A673 (cell line): ENCODE results near the gene RASGRP2. TPM values are rescaled to one million over a fixed set of nuclear protein-coding genes. Genes with fewer than 3 reads are reported as not detected.

Experiments used
- BruUV-seq: library from RNA; stranded (reverse); fragments of 400-500 nt; replicated peaks from 2 replicates; lab custom pipeline; 2021; lab: Mats Ljungman, UMichigan
- CTCF ChIA-PET: fragments of 300-600 bp; sonication (Branson Sonifier 250); formaldehyde crosslinking; loops from one replicate; lab custom pipeline; 2022; ENCODE audit warnings: antibody characterized with exemption; lab: Charles Lee
- POLR2A ChIA-PET: fragments of 300-600 bp; sonication (Branson Sonifier 250); formaldehyde crosslinking; loops from one replicate; lab custom pipeline; 2022; ENCODE audit warnings: antibody characterized with exemption; ENCODE audit not compliant: low non-redundant PET; lab: Charles Lee
- DNase-seq: peaks from one replicate; pipeline ENCODE4 v3.0.0-alpha.2; 2015; ENCODE audit warnings: low spot score
- H3K27ac ChIP-seq: fragments of 200-600 bp; sonication (generic); 2 replicates; pipeline ENCODE4 v1.5.1; 2016; ENCODE audit warnings: mixed run types, low read depth, mild to moderate bottlenecking, mixed read lengths, antibody characterized with exemption, low read length; ENCODE audit not compliant: poor library complexity, severe bottlenecking
- H3K27me3 ChIP-seq: fragments of 200-600 bp; sonication (generic); replicated peaks from 2 replicates; pipeline ENCODE4 v1.6.1; 2017; ENCODE audit warnings: mixed run types, low read depth, mild to moderate bottlenecking, mixed read lengths, antibody characterized with exemption, low read length; ENCODE audit not compliant: insufficient read depth, poor library complexity
- H3K36me3 ChIP-seq: fragments of 200-600 bp; sonication (generic); 2 replicates; pipeline ENCODE4 v1.6.1; 2016; ENCODE audit warnings: mixed run types, mild to moderate bottlenecking, mixed read lengths, antibody characterized with exemption, low read length; ENCODE audit not compliant: insufficient read depth, poor library complexity, severe bottlenecking
- H3K4me1 ChIP-seq: fragments of 200-600 bp; sonication (generic); 2 replicates; pipeline ENCODE4 v1.6.1; 2017; ENCODE audit warnings: mixed run types, mild to moderate bottlenecking, mixed read lengths, antibody characterized with exemption, low read length; ENCODE audit not compliant: insufficient read depth, poor library complexity, severe bottlenecking
- H3K4me3 ChIP-seq: fragments of 200-600 bp; sonication (generic); 2 replicates; pipeline ENCODE4 v1.5.1; 2016; ENCODE audit warnings: low read depth, mixed run types, mild to moderate bottlenecking, mixed read lengths, low read length; ENCODE audit not compliant: poor library complexity, severe bottlenecking
- H3K9me3 ChIP-seq: fragments of 200-600 bp; sonication (generic); 2 replicates; pipeline ENCODE4 v1.6.1; 2016; ENCODE audit warnings: mixed run types, low read depth, mild to moderate bottlenecking, mixed read lengths, antibody characterized with exemption, low read length; ENCODE audit not compliant: poor library complexity, severe bottlenecking
- EZH2 ChIP-seq: fragments of 200-600 bp; sonication (generic); IDR thresholded peaks from 2 replicates; pipeline ENCODE4 v1.6.1; 2017; ENCODE audit warnings: borderline replicate concordance, low read depth, mild to moderate bottlenecking, mixed read lengths, antibody characterized with exemption, low read length; ENCODE audit not compliant: poor library complexity, severe bottlenecking
- intact Hi-C: fragments of 100-400 bp; cut with micrococcal nuclease; formaldehyde crosslinking; loops from one replicate; pipeline ENCODE4 v1.10.0; 2022; ENCODE audit not compliant: unreplicated experiment
- total RNA-seq: library from RNA; stranded (reverse); gene quantifications from 2 replicates; pipeline ENCODE4 v1.2.3, GENCODE V29; 2021
- TF ChIP-seq, protein P1 (sequence below): fragments of 300-800, 200-600 bp; sonication (generic); conservative IDR thresholded peaks from 2 replicates; pipeline ENCODE4 v1.5.1; 2017; ENCODE audit warnings: low read depth, mild to moderate bottlenecking, antibody characterized with exemption, low read length, moderate library complexity, mixed read lengths

RASGRP2 gene
- total RNA-seq, 1 experiment from 2014 or later: 2.0 TPM

DNA sequence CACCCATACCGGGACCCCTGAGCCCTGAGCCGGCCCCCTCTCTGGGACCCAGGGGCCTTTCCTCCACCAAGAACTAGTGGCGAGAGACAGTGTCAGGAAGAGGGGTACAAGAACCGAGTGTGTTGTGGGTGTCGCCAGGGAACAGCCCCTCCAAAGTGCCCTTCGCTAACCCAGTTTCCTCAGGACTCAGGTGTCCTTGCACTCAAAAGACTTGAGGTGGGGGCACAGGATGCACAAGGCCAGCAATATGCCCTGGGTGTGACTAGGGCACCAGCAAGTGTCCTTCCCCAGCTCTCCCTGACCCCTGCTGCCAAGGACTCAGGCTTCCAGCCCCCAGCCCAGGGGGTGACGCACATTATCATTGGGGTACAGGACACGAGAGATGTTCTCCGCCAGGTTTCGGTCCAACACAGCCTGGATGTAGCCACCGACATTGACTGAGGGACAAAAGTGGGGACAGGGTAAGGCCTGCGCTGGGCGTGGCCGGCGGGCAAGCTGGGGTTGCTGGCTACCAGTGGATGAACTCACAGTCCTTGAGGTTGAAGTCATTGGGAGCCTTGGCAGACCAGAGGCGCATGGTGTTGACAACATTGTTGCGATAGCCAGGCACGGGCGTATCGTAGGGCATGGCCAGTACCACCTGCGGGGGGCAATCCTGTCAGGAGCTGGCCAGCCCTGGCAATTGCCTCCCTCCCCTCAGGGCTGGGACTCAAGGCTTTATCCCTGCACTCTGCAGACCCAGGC is 11.1 kb upstream of the RASGRP2 start:
- Histone ChIP-seq H3K36me3 (no peaks in the 10 kb centered on the region), H3K4me1 (no peaks in the 10 kb centered on the region), H3K9me3 (no peaks in the 10 kb centered on the region), H3K27ac (no peak overlapping the region), H3K4me3 (no peak overlapping the region), H3K27me3 (no peaks in the 10 kb centered on the region)
- TF ChIP-seq EZH2: no peak
- TF ChIP-seq, protein P1, sequence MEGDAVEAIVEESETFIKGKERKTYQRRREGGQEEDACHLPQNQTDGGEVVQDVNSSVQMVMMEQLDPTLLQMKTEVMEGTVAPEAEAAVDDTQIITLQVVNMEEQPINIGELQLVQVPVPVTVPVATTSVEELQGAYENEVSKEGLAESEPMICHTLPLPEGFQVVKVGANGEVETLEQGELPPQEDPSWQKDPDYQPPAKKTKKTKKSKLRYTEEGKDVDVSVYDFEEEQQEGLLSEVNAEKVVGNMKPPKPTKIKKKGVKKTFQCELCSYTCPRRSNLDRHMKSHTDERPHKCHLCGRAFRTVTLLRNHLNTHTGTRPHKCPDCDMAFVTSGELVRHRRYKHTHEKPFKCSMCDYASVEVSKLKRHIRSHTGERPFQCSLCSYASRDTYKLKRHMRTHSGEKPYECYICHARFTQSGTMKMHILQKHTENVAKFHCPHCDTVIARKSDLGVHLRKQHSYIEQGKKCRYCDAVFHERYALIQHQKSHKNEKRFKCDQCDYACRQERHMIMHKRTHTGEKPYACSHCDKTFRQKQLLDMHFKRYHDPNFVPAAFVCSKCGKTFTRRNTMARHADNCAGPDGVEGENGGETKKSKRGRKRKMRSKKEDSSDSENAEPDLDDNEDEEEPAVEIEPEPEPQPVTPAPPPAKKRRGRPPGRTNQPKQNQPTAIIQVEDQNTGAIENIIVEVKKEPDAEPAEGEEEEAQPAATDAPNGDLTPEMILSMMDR: no peak
- intact Hi-C loops: no loop called here
- no TSS peak for BruUV-seq
- DNase-seq: no peak
- ChIA-PET POLR2A (no interaction called here), CTCF (no interaction called here)

DNA sequence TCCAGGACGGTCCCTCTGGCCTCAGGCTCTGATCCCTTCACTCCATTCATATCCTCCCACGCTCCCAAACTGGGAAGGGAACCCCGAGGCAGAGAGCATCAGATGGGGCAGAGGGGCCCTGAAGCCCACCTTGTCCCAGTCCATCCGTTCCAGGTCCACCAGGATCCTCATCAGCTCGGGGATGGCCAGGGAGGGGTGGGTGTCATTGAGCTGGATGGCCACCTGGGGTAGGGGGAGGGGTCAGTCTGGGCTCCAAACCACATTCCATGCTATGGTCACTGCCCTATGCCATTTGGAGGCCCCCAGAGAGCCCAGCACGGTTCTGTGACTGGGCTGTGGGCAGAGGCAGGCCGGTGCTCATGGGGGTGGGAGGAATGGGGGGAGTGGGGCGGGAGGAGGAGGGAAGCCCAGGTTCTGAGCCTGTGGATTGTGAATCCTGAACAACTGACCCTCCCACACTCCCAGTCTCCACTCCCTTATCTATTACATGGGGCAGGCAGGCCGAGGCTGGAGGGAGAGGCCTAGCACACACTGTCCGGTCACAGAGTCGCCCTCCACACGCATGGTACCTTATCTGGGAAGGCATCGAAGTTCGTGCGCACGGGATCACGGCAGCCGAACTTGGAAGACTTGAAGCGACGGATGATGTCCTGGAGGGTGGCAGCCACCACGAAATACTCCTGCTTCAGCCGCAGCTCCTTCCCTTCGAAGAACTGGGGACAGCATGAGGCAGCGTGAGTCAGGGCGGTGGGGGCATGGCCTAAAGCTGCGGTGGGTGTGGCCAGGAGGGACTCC is 10.4 kb upstream of the RASGRP2 start:
- no peaks in the 10 kb centered on the region for H3K4me1 ChIP-seq
- no peaks in the 10 kb centered on the region for H3K9me3 ChIP-seq
- intact Hi-C loops: no loop called here
- DNase-seq: no peak
- H3K36me3 ChIP-seq: no peaks in the 10 kb centered on the region
- no peak for TF ChIP-seq EZH2
- no peaks in the 10 kb centered on the region for H3K27me3 ChIP-seq
- no peak overlapping the region for H3K27ac ChIP-seq
- no TSS peak for BruUV-seq
- POLR2A ChIA-PET: interaction anchor here (0.6 kb wide), 1 partner anchor 348 kb away, joined by 3 read pairs; no protein-coding TSS in a partner anchor
- CTCF ChIA-PET: no interaction called here
- H3K4me3 ChIP-seq: no peak overlapping the region

DNA sequence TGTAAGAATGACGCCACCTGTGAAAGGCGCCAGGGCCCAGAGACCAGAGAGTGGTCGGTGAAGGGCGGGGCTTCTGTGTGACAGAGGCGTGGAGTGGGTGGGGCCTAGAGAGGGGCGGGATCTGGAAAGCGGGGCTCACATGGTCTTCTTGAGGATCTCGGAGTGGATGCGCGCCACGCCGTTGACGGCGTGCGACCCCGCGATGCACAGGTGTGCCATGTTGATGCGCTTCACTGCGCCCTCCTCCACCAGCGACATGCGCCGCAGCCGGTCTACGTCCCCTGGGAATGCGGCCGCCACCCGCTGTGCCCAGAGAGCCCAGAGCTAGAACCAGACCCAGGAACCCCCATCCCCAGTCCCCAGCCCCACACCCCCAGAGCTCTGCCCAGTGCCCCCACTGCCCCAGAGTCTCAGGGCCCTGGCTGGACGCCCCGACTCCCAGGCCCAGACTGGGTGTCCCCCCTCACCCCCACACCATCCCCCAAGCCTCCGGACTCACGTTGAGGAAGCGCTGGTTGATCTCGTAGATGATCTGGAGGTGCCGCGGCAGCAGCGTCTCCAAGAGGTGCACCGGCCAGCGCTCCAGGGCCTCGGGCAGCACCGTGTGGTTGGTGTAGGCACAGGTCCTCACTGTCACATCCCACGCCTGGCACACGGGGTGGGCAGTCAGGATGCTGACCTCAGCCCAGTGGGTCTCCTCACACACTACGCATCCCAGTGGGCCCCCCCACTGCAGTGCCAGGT is 9.6 kb upstream of the RASGRP2 start:
- POLR2A ChIA-PET: interaction anchor here (0.6 kb wide), 1 partner anchor 349 kb away, joined by 3 read pairs; no protein-coding TSS in a partner anchor
- CTCF ChIA-PET: no interaction called here
- Histone ChIP-seq H3K4me1 (no peaks in the 10 kb centered on the region), H3K4me3 (no peak overlapping the region), H3K9me3 (no peaks in the 10 kb centered on the region), H3K36me3 (no peaks in the 10 kb centered on the region), H3K27me3 (no peaks in the 10 kb centered on the region), H3K27ac (no peak overlapping the region)
- no peak for DNase-seq
- intact Hi-C loops: no loop called here
- TF ChIP-seq, protein P1: no peak
- TF ChIP-seq EZH2: no peak
- no TSS peak for BruUV-seq
